GM13976 (cell line): Measurements from ENCODE around the gene MIB1.

Source experiments
- DNase-seq: peaks from one replicate; pipeline ENCODE4 v3.0.0; 2012; ENCODE audit warnings: low spot score
- in situ Hi-C: fragments of 300-500 bp; cut with MboI; formaldehyde crosslinking; loops from one replicate; pipeline ENCODE4 v1.12.0; 2022; ENCODE audit warnings: low sequenced_read_pairs, mixed read lengths, inconsistent platforms; ENCODE audit not compliant: unreplicated experiment
- TF ChIP-seq, protein P1 (sequence below): IDR thresholded peaks from 2 replicates; pipeline ENCODE4 v1.5.1; 2012; ENCODE audit warnings: borderline replicate concordance, mild to moderate bottlenecking; ENCODE audit not compliant: insufficient read depth; ENCODE audit errors: extremely low read depth, missing control alignments, control extremely low read depth

Gene MIB1

GRCh38 chr18:21743166-21743832, 2.7 kb downstream of the MIB1 start:
- TF ChIP-seq, protein P1, sequence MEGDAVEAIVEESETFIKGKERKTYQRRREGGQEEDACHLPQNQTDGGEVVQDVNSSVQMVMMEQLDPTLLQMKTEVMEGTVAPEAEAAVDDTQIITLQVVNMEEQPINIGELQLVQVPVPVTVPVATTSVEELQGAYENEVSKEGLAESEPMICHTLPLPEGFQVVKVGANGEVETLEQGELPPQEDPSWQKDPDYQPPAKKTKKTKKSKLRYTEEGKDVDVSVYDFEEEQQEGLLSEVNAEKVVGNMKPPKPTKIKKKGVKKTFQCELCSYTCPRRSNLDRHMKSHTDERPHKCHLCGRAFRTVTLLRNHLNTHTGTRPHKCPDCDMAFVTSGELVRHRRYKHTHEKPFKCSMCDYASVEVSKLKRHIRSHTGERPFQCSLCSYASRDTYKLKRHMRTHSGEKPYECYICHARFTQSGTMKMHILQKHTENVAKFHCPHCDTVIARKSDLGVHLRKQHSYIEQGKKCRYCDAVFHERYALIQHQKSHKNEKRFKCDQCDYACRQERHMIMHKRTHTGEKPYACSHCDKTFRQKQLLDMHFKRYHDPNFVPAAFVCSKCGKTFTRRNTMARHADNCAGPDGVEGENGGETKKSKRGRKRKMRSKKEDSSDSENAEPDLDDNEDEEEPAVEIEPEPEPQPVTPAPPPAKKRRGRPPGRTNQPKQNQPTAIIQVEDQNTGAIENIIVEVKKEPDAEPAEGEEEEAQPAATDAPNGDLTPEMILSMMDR, result no peak
- in situ Hi-C loops, result no loop called here
- no peak for DNase-seq

DNA sequence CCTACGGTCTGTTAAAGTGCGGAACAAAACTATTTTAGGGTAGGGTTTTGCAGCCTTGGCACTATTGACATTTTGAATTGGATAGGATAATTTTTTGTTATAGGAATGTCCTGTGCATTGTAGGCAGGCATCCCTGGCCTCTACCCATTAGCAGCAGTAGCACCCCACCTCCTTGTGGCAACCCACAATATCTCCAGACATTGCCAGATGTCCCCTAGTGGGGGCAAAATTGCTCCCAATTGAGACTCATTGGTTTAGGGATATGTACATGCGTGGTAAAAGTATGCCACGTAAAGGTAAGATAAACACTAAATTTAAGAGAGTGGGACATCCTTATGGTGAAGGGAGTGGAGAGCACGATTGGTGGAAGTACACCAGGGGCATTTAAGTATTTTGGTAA, 4.6 kb downstream of the MIB1 start:
- DNase-seq, result no peak
- TF ChIP-seq, protein P1, result no peak
- in situ Hi-C loops, result no loop called here

DNA sequence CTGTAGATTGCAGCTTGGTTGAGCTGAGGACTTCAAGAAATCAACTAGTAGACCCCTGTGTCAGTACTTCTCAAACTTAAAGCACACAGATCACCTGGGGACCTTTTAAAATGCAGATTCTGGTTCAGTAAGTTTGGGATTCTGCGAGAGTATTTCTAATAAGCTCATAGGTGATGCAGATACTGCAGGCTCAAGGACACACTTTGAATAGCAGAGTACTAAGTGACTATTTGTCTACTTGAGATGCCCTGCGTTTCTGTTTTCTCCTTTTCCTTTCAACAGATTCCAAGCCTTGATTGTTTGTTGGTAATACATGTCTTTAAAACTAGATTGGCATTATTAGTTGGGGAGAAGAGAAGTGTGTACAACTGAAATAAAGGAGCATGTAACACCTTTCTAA, 6.7 kb downstream of the MIB1 start:
- TF ChIP-seq, protein P1, result no peak
- in situ Hi-C loops, result no loop called here
- no peak for DNase-seq

GRCh38 chr18:21747764-21748693, 7.4 kb downstream of the MIB1 start:
- TF ChIP-seq, protein P1, result no peak
- no peak for DNase-seq
- in situ Hi-C loops, result no loop called here

DNA sequence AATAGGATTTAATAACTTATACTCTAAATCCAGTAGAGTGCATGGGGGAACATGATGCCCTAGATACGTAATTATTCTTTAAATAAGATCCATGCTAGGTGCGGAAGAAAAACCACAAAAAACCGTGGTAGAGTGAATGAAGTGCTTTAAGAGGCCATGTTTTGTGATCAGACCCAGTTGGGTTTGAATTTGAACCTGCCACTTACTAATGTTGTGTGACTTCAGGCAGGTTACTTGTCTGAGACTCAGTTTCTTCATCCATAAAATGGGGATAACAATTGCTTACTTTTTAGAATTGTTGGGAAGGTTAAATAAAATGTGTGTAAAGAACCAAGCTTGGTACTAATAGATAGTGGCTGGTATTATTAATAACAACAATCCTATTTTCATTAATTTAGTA, 17.2 kb downstream of the MIB1 start:
- no peak for DNase-seq
- in situ Hi-C loops, result no loop called here
- TF ChIP-seq, protein P1, result no peak

DNA sequence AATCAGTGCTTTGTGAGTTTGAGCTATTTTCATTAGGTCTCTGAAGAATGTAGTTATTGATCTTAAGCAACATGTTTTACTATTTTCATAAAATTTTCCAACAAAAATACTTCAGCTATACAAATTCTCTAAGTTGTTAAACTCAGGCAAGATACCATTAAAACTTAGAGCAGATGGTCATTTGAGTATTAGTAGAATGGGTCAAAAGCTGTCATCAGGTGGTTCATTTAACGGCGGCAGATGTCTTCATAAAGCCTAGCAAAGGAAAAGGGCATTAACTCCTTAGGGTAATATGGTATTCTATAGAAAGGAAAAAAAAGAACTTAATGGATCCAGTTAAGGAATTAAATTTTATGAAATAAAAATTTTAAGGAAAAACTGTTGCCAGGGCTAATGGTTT, 19.2 kb downstream of the MIB1 start:
- in situ Hi-C loops, result no loop called here
- DNase-seq, result no peak
- TF ChIP-seq, protein P1, result no peak
